ENCODE data around the gene ADGRD2.

ADGRD2 gene

GRCh38 chr9:124439086-124439485 lies 11.2 kb upstream of the ADGRD2 start:
- no peak for DNase-seq

GRCh38 chr9:124439686-124440243 lies 10.5 kb upstream of the ADGRD2 start:
- DNase-seq = no peak

- no peak for DNase-seq
These were observed 9.5 kb upstream of the ADGRD2 start for GRCh38 chr9:124440786-124441185.

- DNase-seq = no peak
These were observed 9.0 kb upstream of the ADGRD2 start for GRCh38 chr9:124441291-124441690.

GRCh38 chr9:124442379-124442778 lies 7.9 kb upstream of the ADGRD2 start:
- no peak for DNase-seq

- no peak for DNase-seq
These were observed 7.4 kb upstream of the ADGRD2 start for GRCh38 chr9:124442826-124443225.

- no peak for DNase-seq
These were observed 6.6 kb upstream of the ADGRD2 start for GRCh38 chr9:124443625-124444024.

GRCh38 chr9:124444166-124444565 lies 6.1 kb upstream of the ADGRD2 start:
- no peak for DNase-seq

- DNase-seq = no peak
These were observed 3.0 kb upstream of the ADGRD2 start for GRCh38 chr9:124447297-124447661.

GRCh38 chr9:124448019-124448418 lies 2.2 kb upstream of the ADGRD2 start:
- no peak for DNase-seq

- no peak for DNase-seq
These were observed 685 bp upstream of the ADGRD2 start for GRCh38 chr9:124449381-124450151.

- no peak for DNase-seq
These were observed 845 bp downstream of the ADGRD2 start for GRCh38 chr9:124450931-124451661.

- DNase-seq = no peak
These were observed 2.1 kb downstream of the ADGRD2 start for GRCh38 chr9:124452326-124452725.

- no peak for DNase-seq
These were observed 2.8 kb downstream of the ADGRD2 start for GRCh38 chr9:124452841-124453585.

- DNase-seq = no peak
These were observed 3.4 kb downstream of the ADGRD2 start for GRCh38 chr9:124453586-124454191.

GRCh38 chr9:124454296-124454695 lies 4.0 kb downstream of the ADGRD2 start:
- DNase-seq = no peak

GRCh38 chr9:124454791-124455443 lies 4.7 kb downstream of the ADGRD2 start:
- DNase-seq = no peak

- no peak for DNase-seq
These were observed 5.6 kb downstream of the ADGRD2 start for GRCh38 chr9:124455820-124456219.

- DNase-seq = no peak
These were observed 6.3 kb downstream of the ADGRD2 start for GRCh38 chr9:124456341-124457078.

- no peak for DNase-seq
These were observed 7.0 kb downstream of the ADGRD2 start for GRCh38 chr9:124457079-124457886.
